ENCODE measurements around the gene NLRC3.
"Not testable (repeated sequence)": the region's sequence is repeated elsewhere in the genome, so short reads cannot be mapped to it uniquely, and the experiment has no call there.

The NLRC3 gene

DNA sequence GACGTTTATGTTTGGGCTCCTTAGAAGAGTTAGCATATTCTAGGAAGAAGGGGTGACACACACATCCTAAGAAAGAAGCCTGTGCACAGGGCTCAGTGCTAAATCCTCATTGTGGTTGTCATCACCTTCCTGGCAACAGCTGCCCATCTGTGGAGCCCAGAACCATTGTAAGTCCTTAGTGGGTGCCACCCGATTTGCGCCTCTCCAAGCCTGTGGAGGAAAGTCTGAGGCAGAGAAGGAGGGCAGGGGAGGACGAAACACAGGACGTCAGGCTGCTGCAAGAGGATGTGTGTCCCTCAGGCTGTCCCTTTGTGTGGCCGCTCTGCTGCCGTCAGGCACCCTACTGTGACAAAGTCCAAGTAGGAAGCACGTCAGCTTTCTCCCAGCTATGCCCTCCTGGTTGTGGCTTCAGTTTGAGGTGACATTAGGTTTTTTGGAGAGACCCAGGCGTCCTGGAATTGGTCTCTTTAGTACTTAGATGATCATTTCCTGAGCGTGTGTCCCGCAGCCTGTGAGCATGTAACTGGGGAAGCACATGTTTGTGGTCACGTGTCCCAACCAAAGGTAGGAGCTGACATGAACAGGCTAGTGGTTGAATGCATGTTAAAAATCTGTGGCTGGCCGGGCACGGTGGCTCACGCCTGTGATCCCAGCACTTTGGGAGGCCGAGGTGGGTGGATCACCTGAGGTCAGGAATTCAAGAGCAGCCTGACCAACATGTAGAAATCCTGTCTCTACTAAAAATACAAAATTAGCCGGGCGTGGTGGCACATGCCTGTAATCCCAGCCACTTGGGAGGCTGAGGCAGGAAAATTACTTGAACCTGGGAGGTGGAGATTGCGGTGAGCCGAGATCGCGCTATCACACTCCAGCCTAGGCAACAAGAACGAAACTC lies 65.7 kb downstream of the NLRC3 start:
- DNase-seq, result no peak

DNA sequence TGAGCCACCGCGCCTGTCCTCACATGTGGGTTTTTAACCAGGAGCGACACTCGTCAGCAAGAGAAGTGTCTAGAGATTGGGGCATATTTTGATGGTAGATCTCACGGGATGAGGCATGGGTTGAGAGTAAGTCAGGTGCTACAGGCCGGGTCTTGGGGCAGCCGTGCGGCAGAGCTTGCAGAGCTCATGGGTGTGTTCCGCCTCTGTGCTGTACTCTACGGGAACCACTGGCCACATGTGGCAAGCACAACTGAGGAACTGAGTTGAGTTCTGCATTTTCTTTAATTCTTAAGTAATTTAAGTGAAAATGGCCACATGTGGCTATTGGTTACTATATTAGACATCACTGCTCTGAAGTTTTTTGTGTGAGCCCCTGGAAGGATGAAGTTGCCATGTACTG lies 66.8 kb downstream of the NLRC3 start:
- DNase-seq, result no peak

DNA sequence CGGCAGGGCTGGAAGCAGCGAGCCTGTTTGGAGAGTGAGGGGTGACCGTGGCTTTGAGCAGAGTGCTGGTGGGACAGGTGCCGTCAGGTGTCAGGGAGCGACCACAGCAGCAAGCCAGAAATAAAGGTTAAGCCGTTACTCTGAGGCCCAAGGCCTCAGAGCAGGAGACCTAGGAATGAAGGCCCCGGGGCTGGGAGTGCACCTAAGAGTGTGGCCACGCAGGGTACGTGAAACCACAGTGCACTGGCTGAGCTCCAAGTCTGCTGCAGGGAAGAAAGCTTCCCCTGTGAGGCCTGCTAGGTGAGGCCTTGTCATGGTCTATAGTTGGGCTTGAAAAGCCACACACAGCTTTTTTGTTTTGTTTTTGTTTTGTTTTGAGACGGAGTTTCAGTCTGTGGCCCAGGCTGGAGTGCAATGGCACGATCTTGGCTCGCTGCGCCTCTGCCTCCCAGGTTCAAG lies 67.7 kb downstream of the NLRC3 start:
- DNase-seq, result no peak

DNA sequence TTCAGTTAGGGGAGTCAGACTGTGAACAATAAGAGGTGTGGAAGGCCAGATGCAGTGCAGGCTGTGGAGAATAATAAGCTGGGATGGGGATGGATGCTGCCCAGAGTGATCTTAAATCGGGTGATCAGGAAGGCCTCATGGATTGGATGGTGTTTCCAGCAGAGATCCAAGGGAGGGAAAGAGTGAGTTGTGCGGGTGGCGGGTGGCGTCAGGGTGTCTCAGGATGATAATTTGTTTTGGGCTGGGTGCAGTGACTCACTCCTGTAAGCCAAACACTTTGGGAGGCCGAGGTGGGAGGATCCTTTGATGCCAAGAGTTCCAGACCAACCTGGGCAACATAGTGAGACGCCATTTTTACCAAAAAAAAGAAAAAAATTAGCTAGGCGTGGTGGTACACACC lies 68.5 kb downstream of the NLRC3 start:
- no peak for DNase-seq

DNA sequence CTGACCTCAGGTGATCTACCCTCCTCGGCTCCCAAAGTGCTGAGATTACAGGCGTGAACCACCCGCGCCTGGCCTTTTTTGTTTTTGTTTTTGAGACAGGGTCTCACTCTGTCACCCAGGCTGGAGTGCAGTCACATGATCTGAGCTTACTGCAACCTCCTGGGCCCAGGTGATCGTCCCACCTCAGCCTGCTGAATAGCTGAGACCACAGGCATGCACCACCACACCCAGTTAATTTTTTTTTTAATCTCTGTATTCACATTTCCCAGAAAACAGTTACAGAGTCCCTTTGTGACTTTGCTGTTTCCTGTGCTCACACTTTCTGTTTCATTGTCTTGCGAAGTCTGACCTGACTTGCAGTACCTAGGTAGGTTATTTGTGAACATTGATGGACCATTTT lies 73.7 kb downstream of the NLRC3 start:
- no peak for DNase-seq

DNA sequence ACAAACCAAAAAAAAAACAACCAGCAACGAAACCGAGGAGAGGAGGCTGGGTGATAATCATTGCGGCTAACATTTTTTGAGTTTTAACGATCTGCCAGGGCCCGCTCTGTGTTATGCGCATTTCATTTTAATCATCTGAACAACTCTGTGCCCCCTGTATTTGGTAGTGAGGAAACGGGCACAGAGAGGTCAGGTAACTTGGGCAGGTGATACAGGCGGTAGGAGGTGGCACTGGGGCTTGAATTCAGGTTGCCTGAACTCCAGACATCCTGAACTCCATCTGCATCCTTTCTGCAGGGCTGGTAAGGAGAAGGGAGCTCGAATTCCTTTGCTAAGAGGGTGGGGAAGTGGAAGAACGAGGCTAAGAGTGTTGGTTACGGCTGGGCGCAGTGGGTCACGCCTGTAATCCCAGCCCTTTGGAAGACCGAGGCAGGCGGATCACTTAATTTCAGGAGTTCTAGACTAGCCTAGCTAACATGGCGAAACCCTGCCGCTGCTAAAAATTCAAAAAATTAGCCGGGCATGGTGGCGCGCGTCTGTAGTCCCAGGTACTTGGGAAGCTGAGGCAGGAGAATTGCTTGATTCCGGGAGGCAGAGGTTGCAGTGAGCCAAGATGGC lies 75.3 kb downstream of the NLRC3 start:
- DNase-seq, result no peak

DNA sequence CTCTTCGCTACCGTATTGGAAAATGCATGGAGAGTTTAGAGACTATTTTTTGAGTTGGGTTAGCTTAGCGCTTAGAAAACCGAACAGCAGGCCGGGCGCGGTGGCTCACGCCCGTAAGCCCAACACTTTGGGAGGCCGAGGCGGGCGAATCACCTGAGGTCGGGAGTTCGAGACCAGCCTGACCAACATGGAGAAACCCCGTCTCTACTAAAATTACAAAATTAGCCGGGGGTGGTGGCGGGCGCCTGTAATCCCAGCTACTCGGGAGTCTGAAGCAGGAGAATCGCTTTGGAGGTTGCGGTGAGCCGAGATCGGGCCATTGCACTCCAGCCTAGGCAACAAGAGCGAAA lies 75.8 kb downstream of the NLRC3 start:
- not testable (repeated sequence) for DNase-seq

DNA sequence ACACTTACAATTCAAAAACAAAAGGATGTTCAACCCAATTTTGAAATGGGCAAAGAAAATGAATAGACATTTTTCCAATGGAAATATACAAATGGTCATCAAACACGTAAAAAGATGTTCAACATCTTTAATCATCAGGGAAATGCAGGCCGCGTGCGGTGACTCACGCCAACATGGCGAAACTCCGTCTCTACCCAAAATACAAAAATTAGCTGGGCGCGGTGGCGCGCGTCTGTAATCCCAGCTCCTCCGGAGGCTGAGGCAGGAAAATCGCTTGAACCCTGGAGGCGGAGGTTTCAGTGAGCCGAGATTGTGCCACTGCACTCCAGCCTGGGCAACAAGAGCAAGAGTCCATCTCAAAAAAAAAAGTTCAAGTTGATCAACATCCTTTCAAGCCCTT lies 78.2 kb downstream of the NLRC3 start:
- no peak for DNase-seq

DNA sequence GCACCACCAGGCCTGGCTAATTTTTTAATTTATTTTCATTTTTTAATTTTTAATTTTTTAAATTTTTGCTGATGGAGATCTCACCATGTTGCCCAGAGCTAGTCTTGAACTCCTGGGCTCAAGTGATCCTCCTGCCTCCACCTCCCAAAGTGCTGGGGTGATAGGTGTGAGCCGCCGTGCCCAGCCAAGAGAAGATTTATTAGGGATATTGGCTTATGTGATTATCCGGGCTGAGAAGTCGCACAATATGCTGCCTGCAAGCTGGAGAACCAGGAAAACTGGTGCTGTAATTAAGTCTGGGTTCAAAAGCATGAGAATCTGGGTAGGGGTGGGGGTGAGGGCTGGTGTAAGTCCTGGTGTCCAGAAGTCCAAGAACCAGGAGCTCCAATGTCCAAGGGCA lies 79.4 kb downstream of the NLRC3 start:
- no peak for DNase-seq

DNA sequence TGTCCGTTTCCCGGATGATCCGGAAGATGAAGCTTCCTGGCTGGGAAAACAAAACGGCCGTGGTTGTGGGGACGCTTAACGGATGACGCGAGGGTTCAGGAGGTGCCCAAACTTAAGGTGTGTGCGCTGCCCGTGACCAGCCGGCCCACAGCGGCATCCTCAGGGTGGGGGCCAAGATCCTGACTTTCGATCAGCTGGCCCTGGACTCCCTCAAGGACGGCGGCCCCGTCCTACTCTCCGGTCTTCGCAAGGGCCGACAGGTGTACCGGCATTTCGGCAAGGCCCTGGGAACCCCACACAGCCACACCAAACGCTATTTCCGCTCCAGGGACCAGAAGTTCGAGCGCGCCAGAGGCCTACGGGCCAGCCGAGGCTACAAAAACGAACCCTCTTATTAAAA lies 80.8 kb downstream of the NLRC3 start:
- DNase-seq, result no peak

DNA sequence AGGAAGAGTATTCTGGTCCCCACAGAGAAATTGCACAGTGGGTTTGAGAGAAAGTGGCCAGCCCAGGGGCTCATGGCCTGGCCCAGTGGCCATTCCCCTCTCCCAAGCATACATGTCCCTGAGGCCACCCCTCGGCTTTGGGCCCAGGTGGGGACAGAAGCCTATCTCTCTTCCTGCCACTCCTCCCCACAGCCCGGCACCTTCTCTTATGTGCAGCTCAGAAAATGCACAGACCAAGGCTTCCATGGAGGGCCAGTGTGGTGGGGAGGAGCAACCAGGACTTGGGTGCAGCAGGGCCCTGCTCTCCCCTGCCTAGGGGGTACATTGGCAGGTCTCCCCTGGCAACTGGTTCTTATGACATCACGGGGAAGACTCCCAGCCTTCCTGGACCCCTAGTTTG lies 82.0 kb downstream of the NLRC3 start, which contains the start of gene C16orf90:
Gene C16orf90, minus strand, starts transcription at position 314 of the 400 bp plus-strand sequence. Its CDS starts 68 bp downstream, at position 246.
- no peak for DNase-seq

DNA sequence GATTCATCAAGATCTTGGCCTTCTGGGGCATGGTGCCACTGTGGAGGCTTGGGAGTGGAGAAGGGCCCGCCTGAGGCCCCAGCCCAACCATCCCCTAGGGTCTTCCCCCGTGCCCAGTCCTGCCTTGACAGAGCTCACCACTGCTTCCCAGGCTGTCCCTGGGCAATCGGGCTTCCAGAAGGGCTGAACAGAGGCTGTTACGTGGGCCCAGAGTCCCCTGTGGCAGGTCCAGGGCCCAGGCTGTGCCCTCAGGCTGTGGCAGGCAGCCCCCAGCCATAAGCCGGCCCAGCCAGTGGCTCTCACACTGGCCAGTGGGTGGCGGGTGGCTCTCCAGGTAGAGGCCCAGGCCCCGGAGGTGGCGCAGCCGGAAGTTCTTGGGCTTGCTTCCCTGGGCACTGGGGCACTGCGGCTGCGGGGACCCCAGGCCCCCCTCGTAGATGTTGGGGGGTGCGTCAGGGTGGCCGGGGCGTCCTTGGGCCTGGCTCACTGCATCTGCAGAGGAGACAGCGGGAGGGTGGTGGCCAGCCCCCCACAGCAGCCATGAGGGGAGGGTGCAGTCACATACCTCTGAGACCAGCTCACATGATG lies 82.7 kb downstream of the NLRC3 start:
- DNase-seq, result no peak

DNA sequence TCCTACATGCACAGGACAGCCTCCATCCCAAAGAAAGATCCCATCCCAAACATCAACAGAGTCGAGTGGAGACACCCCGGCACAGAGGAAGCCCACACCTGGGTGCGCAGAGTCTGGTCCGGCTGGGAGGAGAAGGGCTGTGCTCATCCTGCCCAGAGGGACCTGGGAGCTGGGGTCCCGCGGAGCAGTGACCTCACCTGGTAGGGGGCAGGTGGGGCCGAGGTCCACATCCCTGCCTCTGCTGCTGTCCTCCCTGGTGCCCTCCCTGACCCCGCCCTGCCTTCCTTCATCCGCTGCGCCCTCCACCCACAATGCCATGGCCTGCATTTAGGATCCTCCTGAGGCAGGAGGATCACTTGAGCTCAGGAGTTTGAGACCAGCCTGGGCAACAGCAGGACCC lies 84.8 kb downstream of the NLRC3 start:
- DNase-seq, result no peak

DNA sequence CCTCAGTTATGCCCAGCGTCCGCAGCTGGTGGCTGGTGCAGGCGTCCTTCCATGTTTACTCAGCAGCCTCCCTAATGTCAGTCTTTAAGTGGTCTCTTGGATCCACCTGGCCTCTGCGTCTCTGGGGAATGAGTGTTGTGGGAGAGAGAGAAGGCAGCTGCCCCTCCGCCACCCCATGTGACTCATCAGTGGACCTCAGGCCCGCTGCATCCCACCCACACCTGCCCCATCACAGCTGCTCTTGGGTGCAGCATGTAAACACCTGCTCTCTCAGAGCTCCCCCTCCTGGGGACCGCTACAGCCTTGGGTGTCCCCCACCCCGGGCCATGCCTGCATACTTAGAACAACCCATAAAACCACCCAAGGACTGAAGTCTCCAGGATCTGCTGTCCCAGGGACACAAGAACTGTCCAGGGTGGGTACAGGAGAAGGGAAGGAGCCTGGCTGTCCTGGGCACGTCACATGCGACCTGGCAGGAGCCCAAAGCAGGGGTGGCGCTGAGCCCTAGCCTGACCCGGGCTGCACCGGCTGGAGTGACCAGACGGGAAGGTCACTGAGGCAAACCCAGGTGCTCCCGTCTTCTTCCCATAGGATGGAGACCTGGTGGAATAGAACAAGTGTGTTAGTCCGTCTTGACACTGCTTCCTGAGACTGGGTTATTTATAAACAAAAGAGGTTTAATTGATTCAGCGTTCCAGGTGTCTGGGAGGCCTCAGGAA lies 86.1 kb downstream of the NLRC3 start:
- DNase-seq, result no peak

Measured in hippocampal formation (tissue), 2 donors.